Stimulated activated CD8-positive, alpha-beta memory T cell treated with anti-CD3 and anti-CD28 coated beads, Interleukin-12 subunit alpha, Interleukin-12 subunit beta, amount 100 ng/mL, for 4 hours (primary cell): ENCODE results near the gene TSPYL4.

Experiments used
- DNase-seq: peaks from one replicate; pipeline ENCODE4 v3.0.0-alpha.2; 2020; ENCODE audit warnings: low read depth

TSPYL4 gene

DNA sequence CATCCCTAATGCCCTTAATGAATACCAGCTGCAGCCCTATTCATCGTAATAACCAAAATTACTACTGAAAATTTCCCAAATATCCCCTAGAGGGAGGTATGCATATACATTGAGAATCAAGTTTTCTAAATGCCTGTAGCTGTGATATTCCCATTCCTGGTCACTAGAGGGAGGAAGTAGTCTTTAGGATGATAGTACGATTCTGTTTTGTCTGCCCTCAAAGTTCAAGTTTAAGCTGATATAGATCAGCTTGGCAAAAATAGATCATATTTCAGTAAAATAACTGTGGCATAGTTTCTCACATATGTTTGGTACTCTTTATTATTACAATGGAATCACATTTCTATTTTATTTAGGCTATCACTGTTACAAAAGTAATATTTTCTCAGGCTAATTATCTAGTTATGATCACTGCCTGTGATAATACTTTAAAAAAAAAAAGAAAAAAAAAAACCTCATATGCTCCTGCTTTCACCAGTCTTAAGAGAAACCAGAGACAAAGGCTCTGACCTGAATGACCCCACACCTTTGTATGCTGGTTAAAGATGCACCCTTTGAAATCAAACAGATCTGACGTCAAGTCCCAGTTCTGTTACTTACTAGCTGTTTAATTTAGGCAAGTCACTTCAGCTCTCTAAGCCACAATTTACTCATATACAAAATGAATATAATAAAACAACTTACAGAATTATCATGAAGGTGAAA lies 14.9 kb upstream of the TSPYL4 start:
- no peak for DNase-seq

DNA sequence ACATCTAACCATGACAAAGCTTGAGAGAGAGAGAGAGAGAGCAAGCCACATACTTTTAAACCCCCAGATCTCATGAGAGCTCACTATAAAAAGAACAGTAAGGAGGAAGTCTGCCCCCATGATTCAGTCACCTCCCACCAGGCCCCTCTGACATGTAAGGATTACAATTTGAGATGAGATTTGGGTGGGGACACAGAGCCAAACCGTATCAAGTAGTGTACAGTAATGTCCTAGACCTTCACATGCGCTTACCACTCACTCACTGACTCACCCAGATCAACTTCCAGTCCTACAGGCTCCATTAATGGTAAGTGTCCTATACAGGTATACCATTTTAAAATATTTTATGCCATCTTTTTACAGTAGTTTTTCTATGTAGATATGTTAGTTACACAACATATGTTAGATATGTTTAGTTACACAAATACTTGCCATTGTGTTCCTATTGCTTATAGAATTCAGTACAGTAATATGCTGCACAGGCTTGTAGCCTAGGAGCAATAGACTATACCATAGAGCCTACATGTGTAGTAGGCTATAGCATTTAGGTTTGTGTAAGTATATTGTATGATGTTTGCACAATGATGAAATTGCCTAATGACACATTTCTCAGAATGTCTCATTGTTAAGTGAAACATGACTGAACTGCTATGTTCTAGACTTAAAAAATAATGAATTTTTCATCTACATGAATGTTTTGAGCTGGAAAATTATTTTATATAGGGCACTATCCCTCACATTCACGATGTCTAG lies 14.1 kb upstream of the TSPYL4 start:
- DNase-seq, result no peak

DNA sequence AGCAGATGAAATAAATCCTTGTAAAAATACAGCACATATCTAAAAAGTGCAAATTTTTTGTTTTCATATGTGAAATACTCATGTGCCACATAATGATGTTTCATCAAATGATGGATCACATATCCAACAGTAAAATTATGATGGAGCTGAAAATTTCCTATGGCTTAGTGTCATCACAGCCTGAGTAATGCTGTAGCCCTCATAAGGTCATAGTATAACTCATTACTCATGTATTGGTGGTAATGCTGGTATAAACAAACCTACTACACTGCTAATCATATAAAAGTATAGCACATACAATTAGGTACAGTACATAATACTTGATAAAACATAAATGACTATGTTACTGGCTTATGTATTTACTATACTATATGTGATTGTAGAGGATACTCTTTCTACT lies 12.9 kb upstream of the TSPYL4 start:
- no peak for DNase-seq

DNA sequence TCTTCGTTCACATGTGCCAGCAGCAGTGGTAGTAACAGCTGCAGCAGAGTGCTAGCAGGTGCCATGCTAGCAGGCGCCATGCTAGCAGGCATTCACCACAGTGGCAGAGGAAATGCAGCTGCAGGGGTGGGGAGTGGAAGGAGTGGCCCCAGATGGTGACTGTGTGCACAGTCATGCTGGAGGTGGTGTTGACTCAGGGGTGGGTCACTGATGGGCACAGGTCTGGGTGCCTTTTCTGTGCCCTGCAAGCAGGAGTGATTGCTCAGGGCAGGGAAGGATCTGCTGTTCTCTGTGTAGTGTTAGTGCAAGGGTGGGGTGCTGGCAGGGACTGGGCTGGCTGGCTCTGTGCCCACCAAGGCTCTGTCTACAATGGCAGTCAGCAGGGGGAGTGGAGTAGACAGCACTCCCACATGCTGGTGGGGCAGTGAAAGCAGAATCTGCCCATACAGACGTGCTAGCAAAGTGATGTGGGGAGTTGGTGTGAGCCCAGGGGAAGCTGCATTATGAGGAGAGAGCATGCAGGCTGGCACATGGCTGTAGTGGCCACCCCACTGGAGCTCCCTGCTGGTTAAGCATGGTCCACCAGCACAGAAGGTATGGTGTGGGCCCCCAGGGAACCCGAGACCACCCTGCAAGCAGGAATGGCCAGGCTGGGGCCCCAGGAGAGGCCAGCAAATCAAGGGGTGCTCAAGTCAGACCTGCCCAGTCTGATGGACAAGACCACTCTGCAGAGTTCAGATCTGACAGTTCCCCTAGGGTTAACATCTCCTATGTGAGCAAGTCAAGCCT lies 11.4 kb upstream of the TSPYL4 start:
- no peak for DNase-seq

DNA sequence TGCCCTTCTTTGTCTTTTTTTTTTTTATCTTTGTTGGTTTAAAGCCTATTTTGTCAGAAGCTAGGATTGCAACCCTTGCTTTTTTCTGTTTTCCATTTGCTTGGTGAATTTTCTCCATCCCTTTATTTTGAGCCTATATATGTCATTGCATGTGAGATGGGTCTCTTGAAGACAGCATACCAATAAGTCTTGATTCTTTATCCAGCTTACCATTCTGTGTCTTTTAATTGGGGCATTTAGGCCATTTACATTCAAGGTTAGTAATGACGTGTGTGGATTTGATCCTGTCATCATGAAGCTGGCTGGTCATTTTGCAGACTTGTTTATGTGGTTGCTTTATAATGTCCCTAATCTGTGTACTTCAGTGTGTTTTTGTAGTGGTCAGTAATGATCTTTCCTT lies 9.5 kb upstream of the TSPYL4 start:
- DNase-seq, result no peak

DNA sequence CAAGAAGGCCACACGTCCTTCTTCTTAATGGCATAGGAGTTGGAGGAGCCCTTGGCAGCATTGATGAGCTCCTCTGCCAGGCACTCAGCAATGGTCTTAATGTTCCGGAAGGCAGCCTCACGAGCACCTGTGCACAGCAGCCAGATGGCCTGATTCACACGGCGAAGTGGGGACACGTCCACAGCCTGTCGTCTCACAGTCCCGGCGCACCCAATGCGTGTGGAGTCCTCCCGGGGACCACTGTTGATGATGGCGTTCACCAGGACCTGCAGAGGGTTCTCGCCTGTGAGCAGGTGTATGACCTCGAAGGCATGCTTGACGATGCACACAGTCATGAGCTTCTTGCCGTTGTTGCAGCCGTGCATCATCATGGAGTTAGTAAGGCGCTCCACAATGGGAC lies 4.6 kb upstream of the TSPYL4 start:
- DNase-seq, result no peak

DNA sequence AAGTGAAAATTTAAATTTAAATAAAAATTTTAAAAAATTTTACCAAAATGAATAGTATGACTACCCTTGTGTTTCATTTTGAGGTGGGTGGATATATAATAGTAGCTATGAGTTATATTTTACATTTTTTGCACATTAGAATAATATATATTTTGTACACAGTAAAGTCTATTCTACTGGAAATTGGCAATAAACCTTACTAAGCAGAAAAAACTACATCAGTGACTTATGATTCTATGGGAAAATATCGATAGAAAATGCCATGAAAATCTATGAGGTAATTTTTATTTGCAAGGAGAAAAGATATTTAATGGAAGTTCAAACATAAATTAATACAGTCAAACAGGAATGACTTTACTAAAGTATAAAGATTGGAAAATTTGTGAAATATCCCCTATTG lies 2.8 kb upstream of the TSPYL4 start:
- DNase-seq, result no peak

DNA sequence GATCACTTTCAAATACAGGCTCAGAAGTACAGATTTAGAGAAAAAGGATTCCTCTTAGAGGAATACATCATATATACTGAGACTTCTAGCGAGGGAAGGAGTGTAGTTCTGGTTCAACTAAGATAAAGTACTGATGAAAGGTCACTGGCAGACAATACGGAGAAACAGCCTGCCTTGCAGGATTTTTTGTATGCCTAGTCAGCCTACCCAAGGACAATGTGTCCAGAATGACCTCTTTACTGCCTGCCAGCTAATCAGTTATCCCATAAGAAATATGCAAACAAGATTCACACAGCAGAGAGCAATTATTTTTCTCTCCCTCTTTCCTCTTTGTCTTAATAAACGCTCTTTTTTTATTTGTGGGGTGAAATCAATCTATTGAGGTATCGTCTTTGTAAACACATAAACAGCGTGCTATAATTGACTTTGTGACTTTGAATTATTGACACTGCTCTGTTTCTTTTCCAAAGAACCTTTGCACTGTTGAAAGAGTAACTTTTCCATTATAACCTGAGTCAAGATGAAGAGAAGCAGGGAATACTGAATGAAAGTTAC lies 1.4 kb upstream of the TSPYL4 start:
- DNase-seq, result no peak

DNA sequence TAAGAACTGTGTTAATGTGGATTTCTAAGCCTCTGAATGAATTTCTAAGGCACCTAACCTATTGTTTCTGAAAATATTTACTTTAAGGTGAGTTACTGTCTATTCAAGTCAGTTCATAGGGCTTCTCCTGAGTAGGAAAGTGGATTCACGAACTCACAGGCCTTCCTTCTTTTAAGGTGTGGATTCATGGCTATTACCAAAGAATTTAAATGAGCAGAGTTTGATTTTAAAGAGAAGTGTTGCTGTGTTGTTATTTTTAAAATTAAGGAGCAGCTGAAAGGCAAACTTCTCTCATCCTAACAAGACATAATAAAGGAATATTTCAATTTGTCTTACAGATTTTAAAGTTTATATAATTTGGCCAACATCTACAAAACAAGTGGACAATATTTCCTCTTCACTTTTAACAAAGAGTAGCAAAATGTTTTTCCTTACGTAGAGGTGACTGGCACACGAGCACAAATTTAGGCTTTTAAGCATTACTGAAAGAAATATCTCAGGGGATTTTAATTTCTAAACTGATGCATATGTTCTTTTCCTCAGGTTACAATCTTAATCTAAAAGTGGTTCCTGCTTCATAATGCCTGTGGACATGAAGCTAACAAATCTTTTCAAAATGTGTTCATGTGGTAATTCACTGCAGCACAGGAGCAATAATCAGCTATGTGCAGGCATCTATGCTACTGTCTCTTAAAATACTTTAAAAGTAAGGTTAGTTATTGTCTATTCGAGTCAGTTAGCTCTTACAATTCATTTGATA lies 602 bp upstream of the TSPYL4 start:
- no peak for DNase-seq

DNA sequence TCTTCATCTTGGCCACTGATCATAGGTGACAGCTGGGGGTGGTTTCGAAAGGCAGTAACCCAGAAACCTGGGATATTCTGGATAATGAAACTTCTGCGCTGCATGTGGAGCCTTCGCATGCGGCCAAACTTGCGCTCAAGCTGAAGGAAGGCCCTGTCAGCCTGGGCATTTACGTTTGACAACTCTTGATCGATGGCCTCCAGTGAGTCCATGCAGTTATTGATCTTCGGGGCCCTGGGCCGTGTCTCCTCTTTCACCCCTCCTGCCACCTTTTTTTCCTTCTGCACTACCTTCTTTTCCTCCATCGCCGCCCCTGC lies 729 bp downstream of the TSPYL4 start:
- no peak for DNase-seq

DNA sequence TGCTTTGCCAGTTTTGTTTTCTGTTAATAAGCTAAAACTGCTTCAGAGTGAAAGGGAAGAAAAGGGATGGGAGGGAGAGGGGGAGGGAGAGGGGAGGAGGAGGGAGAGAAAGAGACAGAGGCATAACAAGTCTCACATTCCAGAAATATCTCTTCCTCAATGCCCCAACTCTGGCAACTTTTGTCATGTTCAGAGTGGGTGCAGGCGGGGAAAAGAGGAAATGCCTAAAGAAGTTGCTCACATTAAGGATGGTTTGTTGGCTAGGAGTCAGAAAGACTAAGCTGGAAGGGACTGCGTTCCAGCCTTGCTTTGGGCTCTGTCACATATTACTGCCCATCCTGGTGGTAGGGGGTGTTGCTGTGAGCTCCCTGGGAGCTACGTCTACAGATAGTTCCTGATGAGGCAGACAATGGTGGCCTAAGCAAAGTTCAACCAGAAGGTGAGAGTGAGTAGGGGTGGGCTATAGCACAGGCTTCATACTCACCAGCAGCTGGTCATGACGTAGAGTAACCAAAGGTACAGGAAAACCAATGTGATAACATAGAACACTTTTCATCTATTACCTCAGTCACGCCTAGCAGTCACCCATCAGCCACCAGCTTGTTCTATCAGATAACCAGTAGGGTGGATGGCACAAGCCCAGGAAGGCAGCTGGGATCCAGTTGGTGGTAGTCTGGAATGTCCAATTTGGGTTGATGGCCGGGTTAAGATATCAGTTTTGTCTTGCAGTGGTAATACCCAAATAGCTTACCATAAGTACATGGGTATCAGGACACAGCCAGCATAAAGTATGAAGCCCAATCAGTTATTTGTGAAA lies 2.1 kb downstream of the TSPYL4 start:
- no peak for DNase-seq

DNA sequence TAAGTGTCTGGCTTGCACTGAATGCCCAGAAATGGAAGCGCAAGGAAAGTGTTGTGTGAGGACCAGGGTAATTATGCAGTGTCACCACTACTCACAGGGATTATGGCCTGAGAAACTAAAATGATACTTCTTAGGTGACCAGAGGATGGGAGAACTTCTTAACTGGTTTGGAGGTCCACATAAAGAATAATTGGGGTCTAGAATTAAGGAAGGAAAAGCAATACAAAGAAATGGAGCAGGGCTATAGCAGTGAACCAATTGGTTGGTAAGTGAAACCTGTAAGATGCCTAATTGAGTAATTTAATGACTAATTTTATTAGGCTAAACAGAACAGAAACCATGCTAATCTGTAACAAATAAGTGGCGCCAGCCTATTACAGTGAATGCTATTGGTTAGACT lies 5.3 kb downstream of the TSPYL4 start:
- no peak for DNase-seq

DNA sequence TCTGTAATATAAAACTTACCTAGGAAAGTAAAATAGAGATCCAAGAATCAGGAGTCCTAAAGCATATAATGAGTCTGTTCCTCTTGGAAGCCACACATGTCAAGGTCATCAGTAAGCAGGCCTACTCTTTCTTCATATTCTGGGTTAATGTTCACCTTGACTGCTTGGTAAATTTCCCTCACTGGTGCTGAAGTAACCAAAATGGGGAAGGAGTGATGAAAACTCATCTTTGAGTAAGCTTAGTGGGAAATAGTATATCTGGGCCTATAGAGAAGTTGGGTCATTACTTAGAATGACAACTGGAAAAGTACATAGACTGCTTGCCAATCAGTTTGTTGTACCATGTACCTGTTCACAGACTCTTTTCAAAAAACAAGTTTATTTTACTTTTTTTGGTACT lies 6.6 kb downstream of the TSPYL4 start:
- DNase-seq, result no peak

DNA sequence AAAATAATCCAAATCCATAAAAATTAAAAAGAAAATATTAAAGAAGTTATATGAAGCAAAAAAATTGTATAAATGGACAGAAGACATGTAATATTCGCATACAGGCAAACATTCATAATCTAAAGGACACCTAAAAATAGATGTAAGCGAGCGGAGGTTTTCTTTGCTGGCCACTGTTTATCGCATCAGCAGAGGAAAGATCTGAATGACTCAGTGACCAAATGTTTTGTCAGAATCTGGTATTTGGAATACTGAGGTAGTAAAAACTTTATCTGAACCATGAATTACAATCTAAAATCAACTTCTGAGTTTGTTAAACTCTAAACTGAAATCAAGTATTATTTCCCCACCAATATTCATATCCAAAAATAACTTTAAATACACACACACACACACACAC lies 7.8 kb downstream of the TSPYL4 start:
- no peak for DNase-seq

DNA sequence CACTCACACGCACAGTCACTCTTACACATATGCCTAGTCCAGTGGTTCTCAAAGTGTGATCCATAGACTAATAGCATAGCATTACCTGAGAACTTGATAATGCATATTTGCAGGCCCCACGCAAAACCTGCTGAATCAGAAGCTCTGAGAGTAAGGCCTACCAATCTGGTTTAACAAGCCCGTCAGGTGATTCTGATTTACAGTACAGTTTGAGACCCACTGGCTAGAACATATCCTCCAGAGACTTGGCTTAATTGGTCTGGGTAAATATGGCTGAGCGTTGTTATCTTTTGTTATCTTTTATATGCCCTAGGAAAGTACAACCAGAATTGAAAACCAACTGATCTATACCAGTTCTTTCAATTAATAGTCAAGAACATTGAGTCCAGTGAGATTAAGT lies 9.6 kb downstream of the TSPYL4 start:
- no peak for DNase-seq

DNA sequence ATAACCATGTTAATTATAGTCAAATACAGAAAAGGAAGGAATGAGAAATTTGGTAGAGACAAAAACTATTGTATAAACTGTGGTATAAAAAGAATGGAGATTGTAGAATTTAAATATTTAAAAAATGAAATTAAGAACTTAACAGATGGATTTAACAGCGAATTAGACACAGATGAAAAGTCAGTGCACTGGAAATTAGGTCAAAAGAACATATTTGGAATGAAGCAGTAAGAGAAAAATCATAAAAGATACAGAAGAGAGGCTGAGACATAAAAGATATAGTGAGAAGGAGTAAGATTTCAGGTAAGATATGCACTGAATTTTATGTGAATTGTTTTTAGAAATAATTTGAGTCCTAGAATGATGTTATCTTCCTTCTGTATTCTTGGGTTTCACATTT lies 14.0 kb downstream of the TSPYL4 start:
- DNase-seq, result no peak

DNA sequence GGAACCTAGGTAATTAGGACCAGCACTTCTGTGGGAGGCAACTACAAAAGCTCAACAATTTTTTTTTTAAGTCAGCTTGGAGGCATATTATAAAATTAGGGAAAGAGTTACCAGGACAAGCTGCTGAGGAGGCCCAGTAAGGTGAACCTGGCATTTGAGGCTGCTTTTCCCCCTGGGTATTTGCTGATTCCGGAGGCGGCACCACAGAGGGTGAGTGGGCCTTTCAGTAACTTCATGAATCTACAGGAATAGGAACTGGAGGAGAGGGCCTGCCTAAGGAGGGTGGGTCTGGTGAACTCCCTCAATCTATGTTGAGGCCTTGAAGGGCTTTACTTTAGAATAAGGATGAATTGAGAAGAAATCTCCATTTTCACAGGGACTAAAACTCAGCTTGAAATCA lies 14.6 kb downstream of the TSPYL4 start:
- no peak for DNase-seq

DNA sequence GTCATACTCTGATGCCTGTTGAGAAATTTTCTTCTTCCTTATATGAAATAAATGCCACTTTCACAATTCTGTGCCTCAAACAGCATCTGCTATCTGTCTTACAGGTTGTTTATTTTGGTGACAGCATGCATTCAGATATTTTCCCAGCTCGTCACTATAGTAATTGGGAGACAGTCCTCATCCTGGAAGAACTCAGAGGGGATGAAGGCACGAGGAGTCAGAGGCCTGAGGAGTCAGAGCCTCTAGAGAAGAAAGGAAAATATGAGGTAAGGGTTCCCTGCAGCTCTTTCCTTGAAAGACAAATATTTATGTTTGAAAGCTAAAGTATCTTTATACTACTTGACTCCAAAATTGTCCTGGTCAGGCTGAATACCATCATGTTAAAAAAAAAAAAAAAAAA lies 15.8 kb downstream of the TSPYL4 start:
- DNase-seq, result no peak

DNA sequence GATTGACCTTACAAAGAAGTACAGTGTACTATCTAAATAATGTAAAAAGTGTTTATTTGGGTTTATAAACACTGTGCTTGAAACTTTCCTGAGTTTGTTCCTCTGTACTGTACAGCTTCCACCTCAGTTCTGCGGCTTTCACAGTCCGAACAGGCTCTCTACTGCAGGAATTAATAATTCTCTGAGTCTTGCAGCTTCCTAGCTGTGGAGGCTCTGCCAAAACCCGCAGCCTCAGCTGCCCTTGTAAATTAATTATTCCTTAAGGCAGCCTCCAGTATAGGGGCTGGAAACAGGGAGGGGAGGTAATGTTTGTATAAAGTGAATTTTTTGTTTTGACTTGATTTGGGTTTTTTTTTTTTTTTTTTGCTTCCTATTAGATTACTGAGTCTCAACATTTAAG lies 19.2 kb downstream of the TSPYL4 start:
- DNase-seq, result no peak

DNA sequence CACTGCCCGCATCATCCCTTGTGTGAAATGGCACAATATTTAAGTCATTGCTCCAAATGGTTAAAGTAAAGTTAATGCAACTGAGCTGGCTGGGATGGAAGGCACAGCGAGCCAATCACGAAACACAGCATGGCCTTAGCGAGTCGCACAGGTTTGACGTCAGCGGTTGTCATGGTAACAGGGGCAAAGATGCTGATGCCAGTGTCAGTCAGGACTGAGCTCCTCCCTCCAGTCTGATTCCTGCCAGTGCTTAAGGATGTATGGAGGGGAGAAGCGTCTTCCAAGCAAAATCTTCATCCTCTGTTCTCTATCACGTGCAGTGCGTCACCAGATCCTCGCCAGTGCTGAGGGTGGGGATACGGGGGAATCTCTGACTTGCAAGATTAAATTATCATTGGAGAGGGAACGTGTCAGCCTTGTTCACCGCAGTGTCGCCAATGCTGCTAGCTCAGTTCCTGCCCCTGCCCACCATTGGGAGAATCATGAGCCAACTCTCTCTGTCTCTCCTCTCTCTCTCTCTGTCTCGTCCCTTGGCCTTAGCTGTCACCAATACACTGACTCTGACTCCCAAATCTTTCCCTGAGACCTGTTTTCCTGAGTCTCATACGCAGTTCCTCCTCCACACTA lies 24.5 kb downstream of the TSPYL4 start:
- DNase-seq, result no peak

DNA sequence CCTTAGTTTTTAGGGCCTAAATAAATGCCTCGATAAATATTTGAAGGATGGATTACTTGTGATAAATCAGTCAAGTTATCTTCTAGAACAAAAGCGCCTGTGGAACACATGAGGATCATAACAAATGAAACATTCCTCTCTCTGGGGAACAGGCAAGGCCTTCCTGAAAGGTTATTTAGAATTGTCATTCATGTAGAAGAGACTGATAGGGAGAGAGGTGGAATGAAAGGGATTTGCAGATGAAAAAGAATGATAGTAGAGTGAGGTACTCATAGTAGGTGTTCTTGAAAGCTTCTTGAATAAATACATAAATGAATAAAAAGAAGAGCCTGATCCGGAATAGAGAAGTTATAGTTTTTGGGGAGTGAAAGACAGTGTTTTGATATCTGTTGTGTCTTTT lies 30.5 kb downstream of the TSPYL4 start:
- no peak for DNase-seq
